Cerebellar cortex (tissue), 1 donor: Measurements from ENCODE around the gene AK3.

Source experiments
- DNase-seq: peaks from one replicate; pipeline ENCODE4 v3.0.0-alpha.2; 2015; ENCODE audit warnings: low spot score

The AK3 gene

DNA sequence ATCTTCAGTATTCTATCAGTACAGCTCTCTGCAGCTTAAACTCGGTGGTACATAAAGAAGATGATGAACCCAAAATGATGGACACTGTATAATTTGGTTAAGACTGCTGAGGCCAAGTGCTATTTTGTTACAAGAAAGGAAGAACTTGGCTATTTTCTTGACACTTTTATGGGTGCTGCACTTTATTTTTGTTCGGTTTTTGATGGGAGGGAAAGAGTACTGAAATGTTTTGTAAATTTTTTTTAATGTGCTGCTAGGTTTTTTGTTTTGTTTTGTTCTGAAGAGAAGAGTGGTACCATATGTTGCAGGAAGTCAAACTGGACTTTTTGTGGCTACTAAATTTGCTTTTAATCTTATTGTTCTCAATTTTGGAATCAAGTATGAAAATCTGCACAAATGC, 35.0 kb downstream of the AK3 start:
- DNase-seq = no peak

DNA sequence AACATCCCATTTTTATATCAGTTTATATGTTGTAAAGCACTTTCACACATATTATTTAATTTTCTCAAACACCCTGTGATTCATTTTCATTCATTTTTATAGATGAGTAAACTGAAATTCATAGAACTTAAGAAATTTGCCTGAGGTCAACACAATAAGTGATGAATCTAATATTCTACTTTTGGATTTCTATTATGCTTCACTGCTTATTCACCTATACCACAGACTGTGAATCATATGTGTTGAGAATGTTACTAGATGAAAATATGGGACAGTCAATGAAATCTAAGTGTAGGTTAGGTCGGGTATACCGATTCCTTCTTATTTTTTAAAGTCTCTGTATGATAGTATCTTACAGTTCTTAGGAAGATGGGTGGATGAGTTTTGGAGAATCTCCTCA, 36.9 kb downstream of the AK3 start:
- DNase-seq = no peak

DNA sequence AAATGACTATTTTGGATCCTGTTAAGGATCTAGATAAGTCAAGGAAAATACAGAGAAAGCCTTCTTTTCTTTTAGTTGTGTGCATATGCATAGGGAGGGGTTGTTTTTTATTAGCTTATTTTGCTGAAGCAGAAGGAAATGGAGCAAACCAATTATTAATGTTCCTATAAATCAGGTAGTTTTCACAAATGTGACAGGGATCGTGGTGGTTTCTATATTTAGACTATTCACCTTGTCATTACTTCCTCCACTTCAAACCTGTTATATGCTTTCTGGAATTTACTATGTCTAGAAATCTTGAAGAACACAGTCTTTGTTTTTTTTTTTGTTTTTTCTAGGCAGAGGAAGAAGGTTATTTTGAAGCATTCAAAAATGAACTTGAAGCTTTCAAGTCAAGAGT, 39.5 kb downstream of the AK3 start:
- no peak for DNase-seq

DNA sequence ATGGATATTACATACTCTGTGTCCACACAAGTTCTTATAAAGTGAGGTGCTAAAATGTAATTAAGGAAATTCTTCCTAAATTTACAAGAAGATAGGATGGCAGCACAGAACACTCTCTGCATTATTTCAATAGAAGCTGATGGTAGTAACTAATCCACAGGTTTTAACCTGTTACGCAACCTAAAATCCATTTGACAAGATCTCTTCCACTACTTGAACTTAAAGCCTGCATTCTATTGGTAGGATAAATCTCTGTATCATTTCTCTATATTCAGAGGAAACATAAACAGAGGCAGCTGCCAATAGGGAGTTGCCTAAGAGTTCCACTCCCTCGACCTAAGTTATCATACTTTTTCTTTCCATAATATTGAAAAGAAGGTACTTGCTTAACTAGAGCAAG, 40.1 kb downstream of the AK3 start:
- no peak for DNase-seq

DNA sequence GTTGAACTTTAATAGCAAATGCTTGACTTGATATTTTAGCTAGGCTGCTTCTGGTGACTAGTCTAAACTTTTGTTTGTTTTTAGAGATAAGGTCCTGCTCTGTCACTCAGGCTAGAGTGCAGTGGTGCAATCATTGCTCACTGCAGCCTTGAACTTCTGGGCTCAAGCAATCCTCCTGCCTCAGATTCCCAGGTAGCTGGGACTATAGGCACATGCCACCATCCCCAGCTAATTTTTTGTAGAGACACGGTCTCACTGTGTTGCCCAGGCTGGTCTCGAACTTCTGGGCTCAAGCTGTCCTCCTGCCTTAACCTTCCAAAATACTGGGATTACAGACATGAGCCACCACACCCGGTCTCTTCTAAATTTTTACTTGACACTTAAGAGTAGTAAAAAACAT, 40.9 kb downstream of the AK3 start:
- DNase-seq = no peak

DNA sequence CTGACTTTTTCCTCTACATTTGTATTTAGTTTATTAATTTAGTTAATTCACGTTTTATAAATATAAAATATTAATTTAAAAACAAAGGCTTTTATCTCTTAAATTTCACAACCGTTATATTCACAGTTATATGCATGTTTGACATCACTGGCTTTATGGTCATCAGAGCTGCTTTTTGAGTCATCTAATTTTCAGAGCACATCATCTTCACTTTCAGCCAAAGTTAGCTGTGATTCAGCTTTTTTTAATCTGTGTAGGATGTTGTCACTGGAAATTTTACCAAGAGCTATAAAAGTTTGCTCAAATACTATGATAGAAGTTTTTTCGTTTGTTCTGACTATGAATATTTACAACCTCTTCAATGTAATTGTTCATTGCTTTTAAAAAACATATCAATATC, 49.2 kb downstream of the AK3 start:
- DNase-seq = no peak

DNA sequence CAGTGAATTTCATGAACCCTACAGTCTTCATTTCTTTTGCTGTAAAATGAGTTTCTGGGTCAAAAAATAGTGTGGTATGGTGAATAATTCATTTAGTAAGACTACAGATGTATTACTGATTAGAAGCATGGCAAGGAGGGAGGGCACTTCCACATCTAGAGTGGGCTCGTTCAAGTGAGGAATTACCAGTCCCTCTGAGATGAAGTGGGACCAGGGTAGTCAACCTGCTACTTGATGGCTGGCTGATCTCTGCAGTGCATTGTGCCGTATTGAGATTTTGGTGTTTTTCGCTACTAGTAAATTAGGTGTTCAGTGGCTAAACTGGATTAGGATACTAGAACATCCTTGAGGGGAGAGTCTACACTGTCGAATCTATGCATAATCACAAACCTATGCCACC, 50.9 kb downstream of the AK3 start:
- DNase-seq = no peak

DNA sequence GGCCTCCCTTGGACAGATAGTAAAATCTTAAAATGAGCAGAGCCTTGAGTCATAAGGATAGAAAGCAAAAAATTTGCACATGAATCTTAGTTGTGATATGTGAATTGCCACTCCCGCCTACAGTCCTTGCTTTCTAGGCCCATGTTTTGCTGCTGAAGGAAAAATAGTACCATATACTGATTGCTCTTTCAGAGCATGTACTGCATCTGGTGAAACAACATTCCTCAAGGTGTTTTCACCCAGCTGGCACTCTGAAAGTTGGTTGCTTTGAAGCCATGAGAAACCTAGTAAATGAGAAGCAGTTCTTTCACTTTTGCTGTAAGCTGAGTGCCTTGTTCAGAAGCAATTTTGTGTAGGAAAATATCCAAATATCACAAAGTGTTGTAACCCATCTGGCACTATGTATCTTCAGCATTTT, 51.3 kb downstream of the AK3 start:
- no peak for DNase-seq

DNA sequence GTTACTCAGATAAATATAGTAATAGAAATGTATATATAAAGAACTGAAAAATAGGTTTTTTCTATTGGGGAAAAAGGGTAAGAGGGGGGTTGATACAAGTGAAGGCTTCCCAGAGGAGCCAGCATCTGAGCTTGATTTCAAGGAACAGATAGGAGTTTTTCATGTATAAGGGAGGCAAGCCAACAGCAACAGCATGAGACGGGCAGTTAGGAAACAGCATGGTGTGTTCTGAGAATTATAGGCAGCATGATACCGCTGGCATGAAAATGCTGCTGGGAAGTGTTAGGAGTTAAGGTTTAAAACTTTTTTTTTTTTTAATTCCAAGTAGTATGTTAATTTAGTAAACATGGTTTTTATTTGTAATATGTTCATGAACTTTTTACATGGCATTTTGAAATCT, 52.0 kb downstream of the AK3 start:
- peak; percentile 28 for DNase-seq

DNA sequence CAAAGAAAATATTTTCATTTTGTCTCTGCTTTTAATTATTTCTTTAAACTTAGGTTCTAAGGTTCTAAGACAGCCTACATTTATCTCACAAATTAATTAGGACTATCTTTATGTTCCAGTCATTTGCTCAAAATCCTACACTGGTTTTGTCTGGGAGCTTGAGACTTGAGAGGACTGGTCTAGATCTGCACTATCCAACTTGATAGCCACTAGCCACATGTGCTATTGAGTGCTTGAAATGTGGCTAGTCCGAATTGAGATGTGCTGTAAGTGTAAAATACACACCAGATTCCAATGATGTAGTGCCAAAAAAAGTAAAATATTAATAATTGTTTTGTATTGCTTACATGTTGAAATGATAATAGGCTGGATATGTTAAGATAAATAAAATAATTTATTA, 54.4 kb downstream of the AK3 start:
- DNase-seq = no peak

DNA sequence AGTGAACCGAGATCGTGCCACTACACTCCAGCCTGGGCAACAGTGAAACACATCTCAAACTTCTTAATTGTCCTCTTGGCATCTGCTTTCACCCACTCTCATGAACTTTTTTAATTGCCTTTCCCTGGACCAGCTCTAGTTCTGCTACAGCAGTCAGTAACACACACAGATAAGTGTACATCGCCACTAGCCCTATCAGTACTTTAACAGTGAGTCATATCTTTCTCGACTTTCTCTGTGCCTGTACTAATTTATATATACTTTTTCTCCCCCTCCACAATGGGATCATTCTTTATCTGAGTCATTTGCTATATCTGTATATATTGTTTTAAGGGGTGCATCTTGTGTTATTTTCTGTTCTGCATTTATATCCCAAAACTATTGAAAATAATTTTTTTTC, 54.9 kb downstream of the AK3 start:
- DNase-seq = no peak

DNA sequence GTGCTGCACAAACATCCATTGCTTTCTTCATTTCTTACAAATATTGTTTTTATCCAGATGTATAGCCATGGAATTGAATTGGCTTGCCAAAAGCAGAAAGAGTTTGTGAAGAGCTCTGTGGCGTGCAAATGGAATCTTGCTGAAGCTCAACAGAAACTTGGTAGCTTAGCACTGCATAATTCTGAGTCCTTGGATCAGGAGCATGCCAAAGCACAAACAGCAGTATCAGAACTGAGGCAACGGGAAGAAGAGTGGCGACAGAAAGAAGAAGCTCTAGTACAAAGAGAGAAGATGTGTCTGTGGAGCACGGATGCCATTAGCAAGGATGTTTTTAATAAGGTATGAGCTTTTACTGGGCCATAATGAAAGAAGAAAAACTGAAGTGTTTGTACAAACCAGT, 56.2 kb downstream of the AK3 start:
- DNase-seq = no peak

DNA sequence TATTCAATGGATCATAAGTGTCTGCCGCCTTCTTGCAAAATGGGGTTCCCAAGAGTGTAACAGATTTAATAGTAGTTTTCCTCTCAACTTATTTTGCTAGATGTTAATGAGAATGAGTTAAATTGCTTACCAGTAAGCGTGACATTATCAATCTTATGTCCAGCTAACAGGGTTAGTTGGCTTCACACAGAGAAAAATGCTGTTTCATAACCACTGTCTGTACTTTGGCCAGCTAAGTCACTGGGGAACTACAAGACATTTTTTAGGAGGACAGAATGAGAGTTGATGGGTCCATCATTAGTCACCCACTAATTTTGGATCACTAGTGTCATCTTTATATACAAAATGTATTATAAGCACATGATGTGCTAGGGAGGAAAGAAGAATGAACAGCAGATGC, 60.3 kb downstream of the AK3 start:
- no peak for DNase-seq

DNA sequence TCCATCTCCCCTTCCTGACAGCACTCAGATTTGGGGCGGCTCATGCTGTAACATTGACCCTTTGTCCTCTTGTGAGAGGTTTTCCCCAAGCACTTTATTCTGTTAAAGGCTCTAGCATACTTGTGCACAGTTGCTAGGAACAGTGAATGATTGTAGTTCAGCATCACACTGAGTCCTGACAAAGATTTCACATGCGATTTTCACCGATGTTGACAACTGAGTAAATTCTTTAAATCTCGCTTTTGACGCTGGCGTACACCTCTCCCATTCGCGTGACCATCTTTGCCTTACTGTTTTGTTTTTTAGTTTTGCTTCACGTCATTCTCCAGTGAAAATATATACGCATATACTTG, 60.9 kb downstream of the AK3 start:
- DNase-seq = peak; percentile 53

DNA sequence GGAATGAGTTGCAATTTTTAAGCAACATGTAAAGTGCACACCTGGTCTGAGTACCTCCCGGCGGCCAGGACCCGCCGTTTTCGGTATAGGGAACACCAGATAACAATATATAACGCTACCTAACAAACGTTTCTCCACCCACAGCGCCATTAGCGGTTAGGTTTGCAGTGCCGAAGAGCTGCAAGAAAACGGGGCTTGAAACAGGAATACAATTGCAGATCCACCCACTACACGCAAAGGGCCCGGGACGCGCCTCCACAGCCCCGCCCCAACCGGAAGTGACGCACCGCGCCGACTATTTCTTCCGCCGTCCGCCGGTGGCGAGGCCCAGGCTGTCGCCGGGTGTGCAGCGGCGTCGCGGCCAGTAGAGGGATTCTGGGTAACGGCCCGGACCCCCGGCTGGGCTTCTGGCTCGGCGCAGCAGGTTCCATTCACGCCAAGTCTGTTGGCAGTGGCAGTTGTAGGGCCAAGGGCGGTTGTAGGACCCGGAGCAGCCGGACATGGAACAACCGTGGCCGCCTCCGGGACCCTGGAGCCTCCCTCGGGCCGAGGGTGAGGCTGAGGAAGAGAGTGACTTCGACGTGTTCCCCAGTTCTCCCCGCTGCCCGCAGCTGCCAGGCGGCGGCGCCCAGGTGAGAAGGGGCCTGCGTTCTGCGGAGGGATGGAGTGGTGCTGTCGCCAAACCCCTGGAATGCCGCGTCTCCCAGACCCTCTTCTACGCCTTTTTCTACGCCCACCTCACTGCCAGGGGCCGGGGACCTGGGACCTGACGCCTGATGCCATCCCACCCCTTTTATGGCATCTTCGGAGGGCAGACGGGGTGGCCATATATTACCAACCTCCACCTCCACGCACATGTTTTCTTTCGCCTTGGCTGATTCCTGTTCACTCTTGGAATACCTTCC, 61.5 kb downstream of the AK3 start, which contains the start of gene CDC37L1:
Gene CDC37L1, plus strand, starts transcription at position 302 of the 905 bp plus-strand sequence. Its CDS starts 199 bp downstream, at position 501.
- DNase-seq = peak; percentile 97

DNA sequence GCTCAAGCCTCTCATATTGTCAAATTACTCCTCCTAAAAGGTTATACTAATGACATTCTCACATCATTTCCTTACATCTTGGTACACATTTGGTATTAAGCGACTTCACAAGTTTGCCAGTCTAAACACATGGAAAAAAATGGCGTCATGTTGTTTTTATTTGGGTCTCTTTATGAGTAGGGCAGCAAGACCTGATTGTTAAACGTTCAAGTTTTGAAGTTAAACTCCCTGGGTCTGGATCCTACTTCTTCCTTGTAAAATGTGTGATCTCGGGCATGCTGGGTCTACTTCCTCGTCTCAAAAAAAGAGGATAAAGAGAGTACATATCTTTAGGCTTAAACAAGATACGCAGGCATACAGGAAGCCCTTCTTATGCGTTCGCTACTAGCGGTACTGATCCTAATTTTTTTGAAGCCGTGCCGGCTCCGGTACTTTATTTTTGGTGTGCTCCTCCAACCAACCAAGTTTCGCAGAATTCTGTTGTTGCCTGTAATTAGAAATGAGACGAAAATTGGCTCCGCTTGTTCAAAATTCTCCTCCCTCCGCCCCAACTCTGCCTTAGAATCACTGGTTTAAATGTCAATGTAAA, 62.2 kb downstream of the AK3 start:
- peak; percentile 70 for DNase-seq

DNA sequence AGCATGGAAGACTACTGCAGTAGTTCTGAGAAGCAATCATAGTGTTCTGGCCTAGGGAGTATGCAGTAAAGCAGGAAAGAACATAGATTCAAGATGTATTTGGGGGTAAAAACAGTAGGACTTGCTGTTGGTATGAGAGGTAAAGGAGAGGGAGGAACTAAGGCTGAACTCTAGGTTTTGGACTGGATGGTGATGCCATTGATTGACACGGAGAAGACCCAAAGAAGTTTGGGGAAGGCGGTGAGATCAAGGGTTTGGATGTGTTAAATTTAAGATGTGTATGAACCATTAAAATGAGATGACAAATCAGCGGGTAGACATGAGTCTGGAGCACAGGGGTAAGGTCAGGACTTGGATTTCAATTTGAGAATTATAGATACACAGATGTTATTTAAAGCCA, 63.6 kb downstream of the AK3 start:
- no peak for DNase-seq

DNA sequence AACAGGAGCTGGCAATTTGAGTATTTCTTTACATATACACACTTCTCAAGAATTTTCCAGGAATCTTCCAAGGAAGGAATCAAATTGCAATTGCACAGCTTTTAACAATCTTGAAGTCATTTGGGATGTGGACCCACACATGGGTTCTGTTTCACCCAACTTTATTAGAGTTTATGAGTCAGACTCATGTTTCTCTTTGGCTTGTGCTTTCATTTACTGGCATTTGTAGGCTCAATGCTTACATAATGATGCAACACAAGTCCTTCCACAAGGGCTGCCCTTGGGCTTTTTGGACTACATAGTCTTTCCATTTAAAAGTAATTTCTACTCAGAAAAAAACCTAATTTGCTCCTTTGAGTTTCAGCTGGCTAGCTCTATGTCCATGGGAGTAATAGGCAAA, 66.2 kb downstream of the AK3 start:
- no peak for DNase-seq

DNA sequence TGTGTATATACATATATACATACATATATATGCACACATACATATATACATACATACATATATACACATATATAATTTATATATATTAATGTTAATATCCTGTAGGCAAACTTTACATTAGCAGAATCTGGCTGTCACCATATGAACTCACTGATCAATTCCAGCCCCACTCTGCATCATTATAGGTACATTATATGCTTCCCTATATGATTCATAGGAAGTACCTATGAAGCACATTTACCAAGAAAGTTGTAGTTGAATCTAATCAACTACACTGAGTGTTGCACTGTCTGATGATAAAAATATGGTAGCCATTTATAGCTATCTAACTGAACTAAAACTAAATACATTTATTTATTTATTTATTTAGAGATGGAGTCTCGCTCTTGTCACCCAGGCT, 69.3 kb downstream of the AK3 start:
- no peak for DNase-seq

DNA sequence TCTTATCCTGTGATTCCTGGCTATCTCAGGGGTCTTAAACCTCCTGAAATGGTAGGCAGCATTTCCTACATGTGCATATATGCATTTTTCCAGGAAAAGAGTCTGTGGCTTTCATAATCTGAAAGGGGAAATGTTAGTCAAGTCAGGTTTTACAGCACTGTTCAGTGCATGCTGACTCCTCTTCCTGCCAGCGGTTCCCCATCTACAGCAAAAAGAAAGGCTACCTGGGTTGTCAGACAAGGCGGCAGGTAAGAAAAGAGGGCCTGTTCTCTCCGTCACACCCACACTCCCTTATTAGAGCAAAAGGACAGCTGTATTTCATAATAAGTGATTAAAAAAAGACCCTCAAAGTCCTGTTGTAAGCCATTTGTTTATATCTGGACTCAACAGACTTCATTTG, 70.4 kb downstream of the AK3 start:
- no peak for DNase-seq

DNA sequence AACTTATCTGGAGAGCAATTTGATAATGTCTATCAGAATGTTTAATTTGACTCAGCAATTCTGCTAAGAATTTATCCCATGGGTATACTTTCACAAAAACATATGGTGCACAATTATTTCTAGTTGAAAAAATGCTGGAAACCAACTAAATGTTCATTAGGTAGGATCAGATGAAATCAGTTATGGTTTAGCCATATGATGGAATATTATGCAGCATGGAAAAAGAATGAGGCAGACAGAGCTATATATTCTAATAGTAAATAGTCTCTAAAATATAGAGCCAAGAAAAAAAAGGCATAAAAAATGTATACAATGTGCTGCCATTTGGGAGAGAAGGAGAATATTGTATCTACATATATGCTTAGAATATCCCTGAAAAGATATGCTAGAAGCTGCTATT, 71.1 kb downstream of the AK3 start:
- DNase-seq = no peak

DNA sequence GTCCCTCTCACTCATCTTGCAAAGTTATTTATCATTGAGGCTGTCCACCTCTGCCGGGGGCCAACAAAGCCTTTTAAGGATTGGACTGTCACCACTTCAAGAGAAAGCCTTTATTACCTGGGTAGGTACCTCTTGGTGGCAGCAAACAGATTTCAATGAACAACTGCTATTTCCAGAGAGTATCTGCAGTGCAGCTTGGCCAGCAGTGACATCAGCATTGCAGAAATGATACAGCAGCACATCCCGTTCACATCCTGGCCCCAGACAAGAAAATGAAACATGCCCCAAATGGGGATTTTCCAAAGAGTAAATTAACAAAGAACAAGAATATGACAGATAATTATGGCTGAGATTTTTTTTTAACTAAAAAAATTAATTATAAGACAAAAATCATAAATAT, 72.4 kb downstream of the AK3 start:
- DNase-seq = no peak

DNA sequence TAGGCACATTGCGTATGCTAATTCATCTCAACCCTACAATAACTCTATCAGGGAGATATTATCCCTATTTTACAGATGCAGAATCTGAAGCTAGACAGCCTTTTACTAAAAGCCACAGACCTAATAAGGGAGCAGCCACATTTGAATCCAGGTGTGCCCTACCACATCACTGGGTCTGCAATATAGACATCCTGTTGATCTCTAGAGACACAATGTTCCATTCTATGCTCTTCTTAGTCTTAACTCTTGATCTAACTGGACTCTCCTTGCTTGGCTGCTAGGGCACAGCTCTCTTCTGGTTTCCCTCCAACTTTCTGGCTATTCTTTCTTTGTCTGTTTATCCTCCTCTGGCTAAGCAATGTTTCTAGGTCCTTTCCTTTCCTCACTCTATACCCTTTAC, 73.3 kb downstream of the AK3 start:
- DNase-seq = no peak
